Measurements from ENCODE around the gene TTYH1. TPM values are rescaled to one million over a fixed set of nuclear protein-coding genes. Genes with fewer than 3 reads are reported as not detected.

The TTYH1 gene
- total RNA-seq, 1 experiment from 2014 or later, result not detected

- DNase-seq (ENCODE audit: low read depth), result no peak
Observed at GRCh38 chr19:54422136-54422535, 6.9 kb downstream of the TTYH1 start.

- DNase-seq (ENCODE audit: low read depth), result no peak
Observed at GRCh38 chr19:54424201-54424600, 8.9 kb downstream of the TTYH1 start.

GRCh38 chr19:54424660-54425381, 9.6 kb downstream of the TTYH1 start:
- no peak for DNase-seq (ENCODE audit: low read depth)

GRCh38 chr19:54425382-54425723, 10.1 kb downstream of the TTYH1 start:
- DNase-seq (ENCODE audit: low read depth), result no peak

- no peak for DNase-seq (ENCODE audit: low read depth)
Observed at GRCh38 chr19:54426291-54426931, 11.1 kb downstream of the TTYH1 start.

DNA sequence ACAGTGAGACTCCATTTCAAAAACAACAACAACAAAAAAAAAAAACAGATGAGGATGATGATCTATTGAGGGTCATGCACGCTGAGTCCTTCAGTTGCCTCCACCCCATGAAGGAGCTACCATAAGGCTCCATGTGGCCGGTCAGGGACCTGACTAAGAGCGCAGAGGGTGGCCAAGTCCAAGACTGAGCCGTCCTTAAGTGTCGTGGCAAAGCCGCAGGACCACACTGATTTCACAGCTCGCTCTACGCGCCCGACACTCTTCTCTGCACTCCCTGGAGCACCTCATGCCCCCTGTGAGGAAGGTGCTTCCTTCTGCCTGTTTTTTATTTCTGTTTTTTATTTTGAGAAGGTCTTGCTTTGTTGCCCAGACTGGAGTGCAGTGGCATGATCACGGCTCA, 12.3 kb downstream of the TTYH1 start:
- DNase-seq (ENCODE audit: low read depth), result no peak

- DNase-seq (ENCODE audit: low read depth), result no peak
Observed at GRCh38 chr19:54428323-54429175, 13.3 kb downstream of the TTYH1 start.

DNA sequence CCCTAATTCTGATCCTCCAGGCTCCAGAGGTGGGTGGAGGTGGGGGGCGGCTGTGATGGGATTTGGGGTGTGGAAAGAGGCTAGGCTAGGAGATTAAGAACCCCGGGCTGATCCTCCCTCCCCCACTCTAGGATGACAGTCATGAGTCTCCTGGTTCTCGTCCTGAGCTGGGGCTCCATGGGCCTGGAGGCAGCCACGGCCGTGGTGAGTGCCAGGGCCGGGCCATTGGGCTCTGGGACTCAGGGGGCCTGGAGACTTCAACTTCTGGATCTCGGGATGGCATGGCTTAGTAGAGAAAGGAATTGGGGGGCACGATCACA, 13.9 kb downstream of the TTYH1 start:
- no peak for DNase-seq (ENCODE audit: low read depth)

- DNase-seq (ENCODE audit: low read depth), result no peak
Observed at GRCh38 chr19:54429545-54430227, 14.4 kb downstream of the TTYH1 start.

DNA sequence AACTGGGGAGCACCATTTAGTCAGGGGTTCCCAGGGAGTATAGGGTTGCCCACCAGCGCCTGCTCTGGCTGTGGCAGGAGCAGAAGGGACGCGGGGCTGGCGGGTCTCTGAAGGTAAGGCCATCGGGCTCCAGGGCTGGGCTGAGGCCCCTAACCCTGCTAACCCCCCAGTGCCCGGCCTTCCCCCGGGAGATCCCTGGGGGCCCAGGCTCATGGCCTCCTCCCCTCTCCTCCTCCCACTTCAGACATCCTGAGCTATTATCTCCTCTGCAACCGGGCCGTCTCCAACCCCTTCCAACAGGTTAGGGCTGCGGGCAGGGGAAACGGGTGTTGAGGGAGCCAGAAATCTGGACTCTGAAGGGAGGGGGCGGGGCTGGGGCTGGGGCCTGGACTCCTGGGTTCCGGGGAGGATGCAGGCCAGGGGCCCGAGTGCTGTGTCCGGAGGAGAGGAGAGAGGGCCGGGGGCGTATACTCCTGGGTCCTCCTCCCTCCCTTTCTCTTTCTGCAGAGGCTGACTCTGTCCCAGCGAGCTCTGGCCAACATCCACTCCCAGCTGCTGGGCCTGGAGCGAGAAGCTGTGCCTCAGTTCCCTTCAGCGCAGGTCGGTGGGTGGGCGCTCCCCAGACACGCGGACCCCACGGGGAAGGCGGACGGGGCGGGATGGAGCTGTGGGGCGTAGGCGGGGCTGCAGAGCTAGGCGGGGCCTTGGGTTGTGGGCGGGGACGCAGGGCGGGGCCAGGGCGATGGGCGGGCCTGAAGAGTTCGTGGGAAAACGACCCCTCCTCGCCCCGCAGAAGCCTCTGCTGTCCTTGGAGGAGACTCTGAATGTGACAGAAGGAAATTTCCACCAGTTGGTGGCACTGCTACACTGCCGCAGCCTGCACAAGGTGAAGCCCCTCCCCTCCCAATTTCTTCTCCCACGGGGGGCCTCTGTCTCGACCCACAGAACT, 15.3 kb downstream of the TTYH1 start:
- DNase-seq (ENCODE audit: low read depth), result peak; percentile 17

GRCh38 chr19:54431255-54431838, 16.1 kb downstream of the TTYH1 start:
- peak; percentile 77 for DNase-seq (ENCODE audit: low read depth)

- DNase-seq (ENCODE audit: low read depth), result peak; percentile 26
Observed at GRCh38 chr19:54432144-54432738, 17.0 kb downstream of the TTYH1 start.

DNA sequence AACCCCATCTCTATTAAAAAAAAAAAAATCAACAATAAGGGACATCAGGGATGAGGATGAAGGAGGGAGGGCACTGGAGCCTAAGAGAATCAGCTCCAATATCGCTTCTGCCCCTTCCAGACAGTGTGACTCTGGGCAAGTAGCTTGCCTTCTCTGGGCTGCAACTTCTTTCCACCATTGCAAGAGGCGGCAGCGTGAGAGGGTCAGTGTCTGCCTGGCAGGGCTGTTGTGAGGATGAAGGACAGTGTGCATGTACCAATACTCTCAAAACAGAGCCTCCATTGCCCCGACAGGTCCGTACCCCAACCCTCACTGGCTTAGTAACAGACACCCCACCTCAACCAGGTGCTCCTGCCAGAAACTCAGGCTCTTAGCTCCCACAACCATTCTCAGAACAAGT, 18.4 kb downstream of the TTYH1 start:
- no peak for DNase-seq (ENCODE audit: low read depth)

DNA sequence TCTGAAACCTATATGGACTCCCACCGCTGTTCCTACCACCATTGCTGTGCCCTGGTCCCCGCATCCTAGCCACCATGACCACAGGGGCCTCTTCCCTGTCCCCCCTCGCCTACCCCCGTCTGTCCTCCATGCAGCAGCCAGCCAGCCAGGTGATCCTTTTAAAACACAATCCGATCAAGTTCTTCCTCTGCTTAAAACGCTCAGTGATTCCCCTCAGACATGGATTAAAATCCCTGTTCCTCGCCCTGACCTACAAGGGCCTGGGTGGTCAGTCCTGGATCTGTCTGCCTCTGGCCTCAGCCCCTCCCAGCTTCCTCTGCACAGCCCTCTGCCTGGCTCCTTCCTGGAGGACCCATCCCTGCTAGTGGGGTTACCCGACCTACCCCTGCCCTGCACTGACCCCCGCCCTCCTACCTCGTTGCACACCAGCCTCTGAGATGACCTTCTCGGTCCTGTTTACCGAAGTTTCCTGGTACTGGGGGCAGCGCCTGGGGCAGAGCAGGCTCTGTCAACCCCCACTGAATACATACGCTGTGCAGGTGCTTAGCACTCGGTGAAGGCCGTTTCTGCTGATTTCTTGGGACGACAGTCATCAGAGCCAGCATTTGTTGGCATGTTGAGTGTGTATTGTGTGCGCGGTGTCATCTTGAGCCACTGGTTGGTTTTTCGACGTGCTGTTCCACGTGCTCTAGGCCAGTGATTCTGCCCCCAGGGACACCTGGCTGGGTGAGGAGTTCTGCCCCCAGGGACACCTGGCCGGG, 19.0 kb downstream of the TTYH1 start:
- no peak for DNase-seq (ENCODE audit: low read depth)

DNA sequence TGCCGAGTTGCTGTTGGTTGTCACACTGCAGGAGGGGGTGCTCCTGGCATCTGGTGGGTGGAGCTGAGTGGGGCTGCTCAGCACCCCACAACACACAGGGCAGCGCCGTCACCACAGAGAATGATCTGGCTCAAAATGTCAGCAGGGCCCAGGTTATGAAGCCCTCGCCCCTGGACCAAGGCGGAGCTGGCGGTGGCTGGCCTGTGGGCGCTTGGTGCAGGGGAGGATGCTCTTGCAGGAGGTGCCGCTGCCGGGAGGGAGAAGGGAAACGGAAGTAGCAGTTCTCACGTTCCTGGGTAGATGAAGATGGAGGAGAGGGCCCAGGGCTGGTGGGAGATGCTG, 19.6 kb downstream of the TTYH1 start:
- no peak for DNase-seq (ENCODE audit: low read depth)

DNA sequence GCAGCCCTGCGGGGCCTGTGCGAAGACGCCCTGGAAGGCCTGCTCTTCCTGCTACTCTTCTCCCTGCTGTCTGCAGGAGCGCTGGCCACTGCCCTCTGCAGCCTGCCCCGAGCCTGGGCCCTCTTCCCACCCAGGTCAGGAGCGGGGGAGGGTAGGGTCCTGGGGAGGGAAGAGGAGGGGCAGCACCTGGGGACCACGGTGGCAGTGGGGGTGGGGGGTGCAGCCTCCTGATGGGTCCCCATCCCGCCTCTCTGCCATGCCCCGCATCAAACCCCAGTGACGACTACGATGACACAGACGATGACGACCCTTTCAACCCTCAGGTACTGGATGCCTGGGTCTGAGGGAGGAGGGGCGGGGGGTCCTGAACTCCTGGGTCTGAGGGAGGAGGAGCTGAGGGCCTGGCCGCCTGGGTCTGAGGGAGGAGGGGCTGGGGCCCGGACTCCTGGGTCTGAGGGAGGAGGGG, 20.3 kb downstream of the TTYH1 start:
- DNase-seq (ENCODE audit: low read depth), result no peak

GRCh38 chr19:54436031-54436523, 20.8 kb downstream of the TTYH1 start:
- DNase-seq (ENCODE audit: low read depth), result no peak

DNA sequence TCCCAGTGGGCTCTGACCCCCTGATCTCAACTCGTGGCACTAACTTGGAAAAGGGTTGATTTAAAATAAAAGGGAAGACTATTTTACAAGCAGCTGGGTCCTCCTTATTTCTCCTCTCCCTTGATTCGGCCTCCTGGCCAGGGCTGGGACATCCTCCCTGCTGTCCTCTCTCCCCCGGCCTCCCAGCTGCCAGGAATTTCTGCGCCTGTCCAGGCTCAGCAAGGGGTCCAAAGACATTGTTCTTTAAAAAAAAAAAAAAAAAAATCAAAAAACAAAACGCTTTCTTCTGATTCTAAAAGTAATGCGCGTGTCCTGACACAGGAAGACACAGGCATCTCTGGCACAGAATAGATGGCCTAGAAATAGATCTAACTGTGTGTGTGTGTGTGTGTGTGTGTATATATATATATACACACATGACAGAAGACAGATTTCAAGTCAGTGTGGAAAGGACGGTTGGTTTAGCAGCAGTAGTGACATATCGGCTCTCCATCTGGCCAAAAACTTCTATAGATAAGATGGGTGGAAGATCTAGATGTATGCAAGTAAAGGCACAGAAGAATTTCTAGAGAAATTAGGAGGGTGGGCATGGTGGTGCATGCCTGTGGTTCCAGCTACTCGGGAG, 21.5 kb downstream of the TTYH1 start:
- DNase-seq (ENCODE audit: low read depth), result no peak

Measured in M059J (cell line).